Measurements from ENCODE around the gene AVL9. TPM values are rescaled to one million over a fixed set of nuclear protein-coding genes. Genes with fewer than 3 reads are reported as not detected.

AVL9 gene
- total RNA-seq, 2 donors from 2014 or later, result 56.2 to 62.5 TPM

DNA sequence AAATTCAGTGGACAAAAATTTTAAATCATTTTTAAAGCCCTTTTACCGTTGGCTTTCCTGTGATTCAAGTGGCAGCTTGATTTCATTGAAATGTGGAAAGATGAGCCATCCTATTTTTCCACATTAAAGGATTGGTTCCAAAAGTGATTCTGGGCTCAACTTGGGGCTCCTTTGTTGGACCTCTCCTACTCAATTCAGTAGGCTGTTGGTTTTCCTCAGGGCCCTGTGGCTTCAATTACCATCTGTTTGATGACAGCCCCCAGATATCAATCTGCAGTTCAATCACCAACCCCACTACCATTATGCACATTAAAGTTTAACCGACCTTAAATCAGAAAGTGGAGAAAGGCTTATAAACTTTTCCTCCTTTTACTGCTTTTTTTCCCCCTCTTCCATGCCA is 47.3 kb downstream of the AVL9 start:
- Mint-ChIP-seq H3K36me3 (peaks cover 0 to 10% of the 10 kb centered on the region in 2 donors), H3K9me3 (no peaks in the 10 kb centered on the region), H3K27ac (peak overlapping the region in 1 of 2 donors; percentile 55)
- no peak for ATAC-seq
- no peak for DNase-seq (ENCODE audit: low spot score in 2 of 2)

- Mint-ChIP-seq H3K27ac (no peak overlapping the region), H3K9me3 (no peaks in the 10 kb centered on the region), H3K36me3 (peaks cover 13 to 21% of the 10 kb centered on the region in 2 donors)
- ATAC-seq, result no peak
- no peak for DNase-seq (ENCODE audit: low spot score in 2 of 2)
Observed at GRCh38 chr7:32559480-32559879, 64.2 kb downstream of the AVL9 start.

- ATAC-seq, result no peak
- no peak overlapping the region for H3K27ac Mint-ChIP-seq
- H3K9me3 Mint-ChIP-seq, result no peaks in the 10 kb centered on the region
- peaks cover 13 to 21% of the 10 kb centered on the region in 2 donors for H3K36me3 Mint-ChIP-seq
- DNase-seq (ENCODE audit: low spot score in 2 of 2), result no peak
Observed at GRCh38 chr7:32560075-32560474, 64.8 kb downstream of the AVL9 start.

DNA sequence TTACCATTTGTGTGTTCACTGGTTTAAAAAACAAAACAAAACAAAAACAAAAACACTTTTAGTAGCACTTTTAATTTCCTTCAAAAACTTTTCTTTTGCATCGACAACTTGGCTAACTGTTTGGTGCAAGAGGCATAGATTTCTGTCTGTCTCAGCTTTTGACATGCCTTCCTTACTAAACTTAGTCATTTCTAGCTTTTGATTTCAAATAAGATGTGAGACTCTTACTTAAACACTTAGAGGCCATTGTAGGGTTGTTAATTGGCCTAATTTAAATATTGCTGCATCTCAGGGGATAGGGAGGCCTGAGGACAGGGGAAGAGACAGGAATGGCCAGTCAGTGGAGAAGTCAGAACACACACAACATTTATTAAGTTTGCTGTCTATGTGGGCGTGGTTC is 66.3 kb downstream of the AVL9 start:
- peaks cover 13 to 21% of the 10 kb centered on the region in 2 donors for H3K36me3 Mint-ChIP-seq
- no peak for DNase-seq (ENCODE audit: low spot score in 2 of 2)
- H3K9me3 Mint-ChIP-seq, result no peaks in the 10 kb centered on the region
- ATAC-seq, result peak in 1 of 2 donors; percentile 52
- H3K27ac Mint-ChIP-seq, result peak overlapping the region; percentile 11 to 53

DNA sequence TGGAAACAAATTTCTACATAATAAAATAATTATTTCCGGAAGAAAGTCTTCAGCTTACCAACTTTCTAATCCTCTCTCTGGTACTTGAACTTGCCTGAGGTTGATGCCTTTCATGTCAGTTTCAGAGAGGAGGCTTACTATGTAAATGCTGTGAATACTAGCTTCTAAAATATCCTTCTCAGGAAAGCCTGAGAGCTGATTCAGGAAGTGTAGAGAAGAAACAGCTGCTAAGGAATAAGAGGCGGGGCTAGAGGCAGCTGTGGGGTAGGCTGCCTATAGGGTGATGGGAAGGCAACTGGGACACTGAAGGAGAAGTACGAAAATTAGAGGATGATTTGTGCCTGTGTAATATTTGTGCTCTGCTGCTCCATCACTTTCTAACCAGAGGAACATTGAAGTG is 69.3 kb downstream of the AVL9 start:
- no peak for DNase-seq (ENCODE audit: low spot score in 2 of 2)
- no peak for ATAC-seq
- Mint-ChIP-seq H3K9me3 (no peaks in the 10 kb centered on the region), H3K27ac (no peak overlapping the region), H3K36me3 (peaks cover 5 to 10% of the 10 kb centered on the region in 2 donors)

GRCh38 chr7:32569388-32570289 is 74.3 kb downstream of the AVL9 start:
- ATAC-seq (no peak), DNase-seq (ENCODE audit: low spot score in 2 of 2) (no peak)
- H3K27ac Mint-ChIP-seq, result peak overlapping the region in 1 of 2 donors; percentile 27
- H3K9me3 Mint-ChIP-seq, result no peaks in the 10 kb centered on the region
- H3K36me3 Mint-ChIP-seq, result no peaks in the 10 kb centered on the region

GRCh38 chr7:32573110-32573687 is 77.9 kb downstream of the AVL9 start:
- Mint-ChIP-seq H3K9me3 (no peaks in the 10 kb centered on the region), H3K27ac (no peak overlapping the region), H3K36me3 (peaks cover 0 to 5% of the 10 kb centered on the region in 2 donors)
- ATAC-seq (no peak), DNase-seq (ENCODE audit: low spot score in 2 of 2) (no peak)

DNA sequence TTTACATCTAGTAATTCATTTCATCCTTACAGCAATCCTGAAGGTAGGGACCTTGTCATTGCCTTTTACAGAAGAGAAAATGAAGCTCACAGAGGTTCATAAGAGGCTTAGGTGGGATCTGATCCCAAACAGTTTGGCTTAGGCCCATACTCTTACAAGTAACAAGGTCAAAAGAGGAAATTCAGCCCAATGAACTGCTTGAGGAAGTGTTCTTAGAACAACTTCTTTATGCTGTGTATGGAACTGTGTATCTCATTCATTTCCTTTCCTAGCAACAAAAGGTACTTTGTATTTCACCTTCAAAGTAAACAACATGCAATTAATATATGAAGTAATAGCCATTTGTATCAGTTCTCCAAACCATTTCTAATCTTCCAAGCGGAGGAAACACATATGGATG is 79.3 kb downstream of the AVL9 start:
- Mint-ChIP-seq H3K9me3 (no peaks in the 10 kb centered on the region), H3K36me3 (peaks cover 0 to 5% of the 10 kb centered on the region in 2 donors), H3K27ac (peak overlapping the region in 1 of 2 donors; percentile 44)
- ATAC-seq, result no peak
- no peak for DNase-seq (ENCODE audit: low spot score in 2 of 2)

DNA sequence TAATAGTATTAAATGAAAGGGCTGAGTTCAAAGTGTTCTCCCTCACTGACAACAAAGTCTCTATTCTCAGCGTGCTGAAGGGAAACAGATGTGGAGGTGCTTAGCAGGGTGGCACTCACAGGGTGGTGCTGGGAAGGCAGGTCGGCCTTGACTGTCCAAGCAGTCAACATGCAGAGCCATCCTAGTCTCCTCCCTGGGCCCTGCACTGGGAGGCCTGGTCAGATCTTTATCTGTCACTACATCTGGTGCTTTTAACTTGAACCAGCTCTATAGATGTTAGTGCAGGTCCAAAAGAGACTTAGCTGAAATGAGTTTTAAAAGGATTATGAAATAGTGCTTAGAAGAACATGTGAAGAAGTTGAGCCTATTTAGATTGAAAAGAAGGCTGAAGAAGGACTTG is 82.1 kb downstream of the AVL9 start:
- peak overlapping the region in 1 of 2 donors; percentile 32 for H3K27ac Mint-ChIP-seq
- DNase-seq (ENCODE audit: low spot score in 2 of 2), result no peak
- H3K9me3 Mint-ChIP-seq, result no peaks in the 10 kb centered on the region
- H3K36me3 Mint-ChIP-seq, result peaks cover 0 to 5% of the 10 kb centered on the region in 2 donors
- no peak for ATAC-seq

DNA sequence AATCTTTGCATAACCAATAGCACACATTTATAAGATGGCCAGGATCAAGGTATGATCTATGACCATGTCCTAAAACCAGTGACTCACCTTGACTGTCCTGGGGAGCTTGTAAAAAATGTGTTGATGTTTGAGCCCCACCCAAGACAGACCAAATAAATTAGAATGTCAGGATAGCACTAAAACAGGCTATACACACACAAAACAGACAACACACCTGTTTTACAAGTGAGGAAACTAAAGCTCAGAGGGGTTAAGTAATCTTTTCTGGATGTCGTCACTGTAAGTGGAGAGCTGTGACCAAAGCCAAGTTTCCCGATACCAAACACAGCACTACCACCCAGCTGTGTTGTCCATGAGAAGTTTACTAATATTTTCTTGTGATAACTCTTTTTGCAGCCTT is 84.5 kb downstream of the AVL9 start:
- H3K36me3 Mint-ChIP-seq, result peaks cover 0 to 5% of the 10 kb centered on the region in 2 donors
- H3K9me3 Mint-ChIP-seq, result no peaks in the 10 kb centered on the region

DNA sequence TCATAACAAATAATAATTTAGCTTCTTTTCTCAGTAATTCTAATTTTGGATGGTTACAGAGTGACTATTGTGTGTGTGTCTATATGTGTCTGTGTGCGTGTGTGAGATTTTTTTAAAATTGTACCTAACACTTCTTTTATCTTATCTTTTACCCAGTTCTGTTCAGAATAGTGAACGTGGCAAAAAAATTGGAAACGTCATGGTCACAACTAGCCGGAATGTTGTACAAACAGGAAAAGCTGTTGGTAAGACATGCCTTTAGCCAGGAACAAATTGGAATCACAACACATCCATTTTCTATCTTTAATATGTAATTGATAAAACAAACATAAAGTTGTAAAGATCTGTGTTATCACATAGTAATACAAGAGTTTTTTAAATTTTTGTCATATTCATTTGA is 85.4 kb downstream of the AVL9 start:
- peaks cover 0 to 6% of the 10 kb centered on the region in 2 donors for H3K36me3 Mint-ChIP-seq
- no peak for DNase-seq (ENCODE audit: low spot score in 2 of 2)

More for the DNA sequence above, 84.5 kb downstream of the AVL9 start:
- no peak overlapping the region for H3K27ac Mint-ChIP-seq
- DNase-seq (ENCODE audit: low spot score in 2 of 2) (no peak), ATAC-seq (no peak)

GRCh38 chr7:32582036-32582435 is 86.7 kb downstream of the AVL9 start:
- Mint-ChIP-seq H3K9me3 (no peaks in the 10 kb centered on the region), H3K27ac (peak overlapping the region in 1 of 2 donors; percentile 25), H3K36me3 (peaks cover 0 to 7% of the 10 kb centered on the region in 2 donors)
- ATAC-seq (no peak), DNase-seq (ENCODE audit: low spot score in 2 of 2) (no peak)

More for the DNA sequence above, 85.4 kb downstream of the AVL9 start:
- no peaks in the 10 kb centered on the region for H3K9me3 Mint-ChIP-seq
- H3K27ac Mint-ChIP-seq, result no peak overlapping the region
- ATAC-seq, result no peak

GRCh38 chr7:32583791-32584190 is 88.5 kb downstream of the AVL9 start:
- H3K27ac Mint-ChIP-seq, result peak overlapping the region in 1 of 2 donors; percentile 23
- H3K9me3 Mint-ChIP-seq, result no peaks in the 10 kb centered on the region
- ATAC-seq (no peak), DNase-seq (ENCODE audit: low spot score in 2 of 2) (no peak)
- H3K36me3 Mint-ChIP-seq, result peaks cover 0 to 7% of the 10 kb centered on the region in 2 donors

GRCh38 chr7:32586291-32587221 is 91.3 kb downstream of the AVL9 start:
- DNase-seq (ENCODE audit: low spot score in 2 of 2) (no peak), ATAC-seq (no peak)
- Mint-ChIP-seq H3K9me3 (no peaks in the 10 kb centered on the region), H3K27ac (peak overlapping the region in 1 of 2 donors; percentile 42), H3K36me3 (peaks cover 0 to 7% of the 10 kb centered on the region in 2 donors)

DNA sequence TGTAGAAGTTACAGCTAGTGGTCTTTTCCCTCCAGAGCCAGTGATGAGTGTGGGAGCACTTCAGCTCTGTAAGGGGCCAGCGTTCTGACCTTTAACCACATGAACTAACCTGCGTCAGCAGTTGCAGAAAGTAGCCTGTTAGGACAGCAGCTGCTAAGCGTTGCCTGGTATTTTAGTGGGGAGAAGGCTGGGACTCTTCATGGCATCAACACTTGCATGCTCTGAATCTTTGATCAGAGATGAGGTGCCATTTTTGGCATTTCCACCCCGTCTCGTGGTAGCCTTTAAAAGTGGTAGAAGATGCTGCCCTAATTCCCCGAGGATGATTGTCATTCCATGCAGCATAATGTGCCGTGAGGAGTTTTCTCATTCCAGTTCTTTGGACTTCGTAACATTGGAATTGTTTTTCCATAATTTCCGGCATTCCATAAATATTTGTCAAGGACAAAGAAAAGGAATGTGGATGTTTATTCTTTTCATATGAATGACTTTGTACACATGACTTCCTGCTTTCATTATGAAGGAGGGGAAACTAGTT is 92.2 kb downstream of the AVL9 start:
- Mint-ChIP-seq H3K27ac (peak overlapping the region; percentile 42 to 52), H3K9me3 (no peaks in the 10 kb centered on the region), H3K36me3 (peaks cover 0 to 7% of the 10 kb centered on the region in 2 donors)
- ATAC-seq (no peak), DNase-seq (ENCODE audit: low spot score in 2 of 2) (no peak)

DNA sequence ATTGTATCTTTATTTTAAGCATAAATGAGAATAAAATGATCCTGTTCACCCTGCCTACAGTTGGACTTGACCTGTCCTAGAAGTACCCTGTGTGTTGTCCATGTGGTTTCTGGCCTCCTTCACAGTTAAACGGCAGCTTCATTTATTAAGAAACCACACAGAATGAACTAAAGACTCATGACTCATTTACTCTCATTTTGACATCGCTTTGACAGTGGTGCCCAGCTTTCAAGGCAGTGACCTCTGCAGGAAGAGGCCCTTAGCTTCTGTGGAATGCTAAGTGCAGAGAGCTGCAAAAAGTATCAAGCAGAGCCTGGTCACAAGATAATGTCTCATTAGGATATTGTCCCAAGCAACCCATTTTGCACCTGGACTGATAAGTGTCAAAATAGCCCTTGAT is 93.4 kb downstream of the AVL9 start:
- DNase-seq (ENCODE audit: low spot score in 2 of 2) (no peak), ATAC-seq (peak; percentile 77 to 96)
- H3K27ac Mint-ChIP-seq, result peak overlapping the region in 1 of 2 donors; percentile 53
- peaks cover 0 to 7% of the 10 kb centered on the region in 2 donors for H3K36me3 Mint-ChIP-seq
- no peaks in the 10 kb centered on the region for H3K9me3 Mint-ChIP-seq

All from activated naive CD4-positive, alpha-beta T cell treated with anti-CD3 and anti-CD28 coated beads, Interleukin-2, amount 50 U/mL, for 72 hours (primary cell).